Fibroblast of lung (primary cell): ENCODE results near the gene TNIP1. TPM values are rescaled to one million over a fixed set of nuclear protein-coding genes. Genes with fewer than 3 reads are reported as not detected.
A peak's percentile ranks its signal among the peaks of the same experiment; 100 is the strongest.

Experiments used
- DNase-seq, 2 donors: peaks; one replicate each; pipeline versions ENCODE4 v3.0.0 to v3.0.0-alpha.2; 2010; ENCODE audit warnings: low read depth in 2 of 2
- H2AFZ ChIP-seq: 2 replicates; pipeline ENCODE4 v1.5.1; 2012; ENCODE audit warnings: low read length, control low read depth, inconsistent platforms
- H3K27ac ChIP-seq: 2 replicates; pipeline ENCODE4 v1.5.1; 2011; ENCODE audit warnings: low read length, control low read depth; ENCODE audit not compliant: insufficient read depth
- H3K27me3 ChIP-seq: 2 replicates; pipeline ENCODE4 v1.5.1; 2011; ENCODE audit warnings: mild to moderate bottlenecking, low read length; ENCODE audit not compliant: control insufficient read depth, insufficient read depth
- H3K36me3 ChIP-seq: 2 replicates; pipeline ENCODE4 v1.5.1; 2011; ENCODE audit warnings: low read length; ENCODE audit not compliant: control insufficient read depth, insufficient read depth
- H3K4me1 ChIP-seq: 2 replicates; pipeline ENCODE4 v1.5.1; 2011; ENCODE audit warnings: low read length; ENCODE audit not compliant: control insufficient read depth, insufficient read depth; ENCODE audit errors: extremely low read depth
- H3K4me2 ChIP-seq: 2 replicates; pipeline ENCODE4 v1.5.1; 2011; ENCODE audit warnings: low read length, control low read depth; ENCODE audit not compliant: insufficient read depth; ENCODE audit errors: extremely low read depth
- H3K4me3 ChIP-seq, 4 experiments: fragments of 200-600 bp in 1 of 4; sonication (generic) in 1 of 4; replicated peaks in 1 of 4; 2 replicates each; pipeline ENCODE4 v1.5.1; 2011 to 2016; ENCODE audit warnings: low read length in 4 of 4, low read depth in 3 of 4, mild to moderate bottlenecking in 3 of 4, control low read depth in 2 of 4, inconsistent platforms in 1 of 4, mixed read lengths in 1 of 4; ENCODE audit not compliant: insufficient read depth in 1 of 4; ENCODE audit errors: control extremely low read depth in 1 of 4
- H3K79me2 ChIP-seq: 2 replicates; pipeline ENCODE4 v1.5.1; 2012; ENCODE audit warnings: mild to moderate bottlenecking, low read length, inconsistent platforms; ENCODE audit not compliant: control insufficient read depth, insufficient read depth
- H3K9ac ChIP-seq: 2 replicates; pipeline ENCODE4 v1.5.1; 2011; ENCODE audit warnings: mild to moderate bottlenecking, low read length, control low read depth; ENCODE audit not compliant: insufficient read depth
- H3K9me3 ChIP-seq: 2 replicates; pipeline ENCODE4 v1.5.1; 2012; ENCODE audit warnings: low read depth, low read length; ENCODE audit not compliant: control insufficient read depth, insufficient read depth
- H4K20me1 ChIP-seq: 2 replicates; pipeline ENCODE4 v1.5.1; 2011; ENCODE audit warnings: low read length; ENCODE audit not compliant: control insufficient read depth, insufficient read depth; ENCODE audit errors: extremely low read depth
- EZH2 ChIP-seq: IDR thresholded peaks from 2 replicates; pipeline ENCODE4 v1.5.1; 2012; ENCODE audit warnings: low read length, control low read depth, mild to moderate bottlenecking; ENCODE audit errors: missing control alignments
- polyA plus RNA-seq, 2 donors: library from polyadenylated mRNA; depleted of rRNA in 1 of 2; stranded (reverse) in 1 of 2; unstranded in 1 of 2; fragments of >200 nt; gene quantifications; 2 replicates each; pipeline ENCODE4 v1.2.1, GENCODE V29; 2011 to 2012; ENCODE audit warnings: missing spikeins in 1 of 2
- total RNA-seq: library from RNA; depleted of rRNA; stranded (reverse); fragments of >200 nt; gene quantifications from 2 replicates; pipeline ENCODE4 v1.2.1, GENCODE V29; 2014
- TF ChIP-seq, protein P1 (sequence below), 2 donors: IDR thresholded peaks in 1 of 2; conservative IDR thresholded peaks in 1 of 2; 1 replicate in 1 of 2; 2 replicates in 1 of 2; pipeline ENCODE4 v1.5.1; 2011 to 2012; ENCODE audit warnings: low read length in 2 of 2, control low read depth in 1 of 2, inconsistent platforms in 1 of 2, low read depth in 1 of 2, mild to moderate bottlenecking in 1 of 2

TNIP1 gene
- total and polyA plus RNA-seq, 2 donors (not counting 1 experiment from before 2014, with no cell fraction given) = 47.2 to 59.1 TPM

DNA sequence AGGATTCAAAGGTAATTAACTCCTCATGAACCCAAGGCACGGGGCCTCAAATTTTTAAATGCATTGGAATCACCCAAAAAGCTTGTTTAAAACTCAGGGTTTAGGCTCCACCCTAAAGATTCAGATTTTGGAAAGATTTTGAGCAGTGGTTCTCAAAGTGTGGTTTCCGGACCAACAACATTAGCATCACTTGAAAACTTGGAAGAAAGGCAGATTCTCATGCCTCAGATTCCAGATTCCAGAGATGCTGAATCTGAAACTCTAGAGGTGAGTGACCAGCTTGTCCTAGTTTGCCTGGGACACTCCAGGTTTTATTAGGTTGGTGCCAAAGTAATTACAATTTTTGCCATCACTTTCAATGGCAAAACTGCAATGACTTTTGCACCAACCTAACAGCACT is 24.7 kb upstream of the TNIP1 start:
- H3K27me3 ChIP-seq = no peaks in the 10 kb centered on the region
- H3K4me3 ChIP-seq = no peak overlapping the region
- H2AFZ ChIP-seq = no peak overlapping the region
- H3K36me3 ChIP-seq = peaks cover 46% of the 10 kb centered on the region
- H4K20me1 ChIP-seq = no peaks in the 10 kb centered on the region
- H3K27ac ChIP-seq = peak overlapping the region; percentile 44
- no peak overlapping the region for H3K9ac ChIP-seq
- no peak for DNase-seq
- H3K79me2 ChIP-seq = no peaks in the 10 kb centered on the region
- peaks cover 22% of the 10 kb centered on the region for H3K4me1 ChIP-seq
- H3K9me3 ChIP-seq = no peaks in the 10 kb centered on the region
- TF ChIP-seq EZH2 = no peak
- TF ChIP-seq, protein P1, sequence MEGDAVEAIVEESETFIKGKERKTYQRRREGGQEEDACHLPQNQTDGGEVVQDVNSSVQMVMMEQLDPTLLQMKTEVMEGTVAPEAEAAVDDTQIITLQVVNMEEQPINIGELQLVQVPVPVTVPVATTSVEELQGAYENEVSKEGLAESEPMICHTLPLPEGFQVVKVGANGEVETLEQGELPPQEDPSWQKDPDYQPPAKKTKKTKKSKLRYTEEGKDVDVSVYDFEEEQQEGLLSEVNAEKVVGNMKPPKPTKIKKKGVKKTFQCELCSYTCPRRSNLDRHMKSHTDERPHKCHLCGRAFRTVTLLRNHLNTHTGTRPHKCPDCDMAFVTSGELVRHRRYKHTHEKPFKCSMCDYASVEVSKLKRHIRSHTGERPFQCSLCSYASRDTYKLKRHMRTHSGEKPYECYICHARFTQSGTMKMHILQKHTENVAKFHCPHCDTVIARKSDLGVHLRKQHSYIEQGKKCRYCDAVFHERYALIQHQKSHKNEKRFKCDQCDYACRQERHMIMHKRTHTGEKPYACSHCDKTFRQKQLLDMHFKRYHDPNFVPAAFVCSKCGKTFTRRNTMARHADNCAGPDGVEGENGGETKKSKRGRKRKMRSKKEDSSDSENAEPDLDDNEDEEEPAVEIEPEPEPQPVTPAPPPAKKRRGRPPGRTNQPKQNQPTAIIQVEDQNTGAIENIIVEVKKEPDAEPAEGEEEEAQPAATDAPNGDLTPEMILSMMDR (conservative IDR thresholded peaks at IDR 0.05 in 1 of 2, IDR thresholded peaks at IDR 0.05 in 1 of 2; ENCODE audit: low read depth in 1 of 2, low read length in 2 of 2) = no peak
- H3K4me2 ChIP-seq = no peak overlapping the region

DNA sequence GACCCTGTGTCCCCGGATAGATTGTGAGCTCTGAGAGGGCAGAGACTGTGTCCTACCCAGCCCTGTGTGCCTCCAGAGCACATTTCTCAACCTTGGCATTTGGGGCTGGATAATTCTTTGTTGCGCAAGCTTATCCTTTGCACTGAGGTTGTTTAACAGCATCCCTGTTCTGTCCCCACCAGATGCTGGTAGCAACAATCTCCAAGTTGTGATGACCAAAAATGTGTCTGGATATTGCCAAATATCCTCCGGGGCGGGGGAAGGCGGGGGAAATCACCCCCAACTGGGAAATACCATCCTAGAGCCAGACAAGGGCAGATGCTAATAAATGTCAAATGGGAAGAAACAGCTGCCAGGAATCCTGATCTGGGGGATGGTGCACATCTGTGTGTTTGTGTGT is 24.0 kb upstream of the TNIP1 start:
- Histone ChIP-seq H3K4me2 (no peak overlapping the region), H3K27me3 (no peaks in the 10 kb centered on the region), H4K20me1 (no peaks in the 10 kb centered on the region), H3K9ac (no peak overlapping the region), H3K36me3 (peaks cover 44% of the 10 kb centered on the region), H3K4me1 (peaks cover 22% of the 10 kb centered on the region), H3K79me2 (no peaks in the 10 kb centered on the region), H3K27ac (peak overlapping the region; percentile 44), H2AFZ (no peak overlapping the region), H3K4me3 (no peak overlapping the region), H3K9me3 (no peaks in the 10 kb centered on the region)
- DNase-seq = peak in 1 of 2 donors; percentile 89
- TF ChIP-seq EZH2 = no peak
- TF ChIP-seq, protein P1 (conservative IDR thresholded peaks at IDR 0.05 in 1 of 2, IDR thresholded peaks at IDR 0.05 in 1 of 2; ENCODE audit: low read depth in 1 of 2, low read length in 2 of 2) = no peak

DNA sequence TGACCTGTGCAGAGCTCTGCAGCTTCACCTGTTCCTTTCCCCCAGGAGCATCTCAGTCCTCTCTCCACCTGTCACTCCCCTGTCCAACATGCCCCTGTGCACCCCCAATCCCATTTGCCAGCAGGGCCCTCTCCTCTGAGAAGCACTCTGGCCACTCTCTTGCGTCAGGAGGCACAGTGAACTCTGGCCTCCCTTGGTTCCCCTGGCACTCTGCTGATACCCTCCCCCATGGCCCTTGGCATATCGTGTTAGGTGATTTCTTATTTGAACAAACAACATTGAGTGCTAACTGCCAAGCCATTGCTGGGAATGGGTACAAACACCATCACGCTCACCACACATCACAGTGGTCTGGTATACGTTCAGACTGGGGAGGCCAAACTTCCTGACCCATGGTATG is 20.9 kb upstream of the TNIP1 start:
- peaks cover 23% of the 10 kb centered on the region for H3K36me3 ChIP-seq
- no peaks in the 10 kb centered on the region for H4K20me1 ChIP-seq
- no peaks in the 10 kb centered on the region for H3K79me2 ChIP-seq
- H3K4me3 ChIP-seq = no peak overlapping the region
- H3K9ac ChIP-seq = no peak overlapping the region
- H3K4me2 ChIP-seq = no peak overlapping the region
- no peak for TF ChIP-seq EZH2
- TF ChIP-seq, protein P1 (conservative IDR thresholded peaks at IDR 0.05 in 1 of 2, IDR thresholded peaks at IDR 0.05 in 1 of 2; ENCODE audit: low read depth in 1 of 2, low read length in 2 of 2) = no peak
- H3K9me3 ChIP-seq = no peaks in the 10 kb centered on the region
- H3K27me3 ChIP-seq = no peaks in the 10 kb centered on the region
- no peak overlapping the region for H2AFZ ChIP-seq
- DNase-seq = no peak
- H3K4me1 ChIP-seq = peaks cover 16% of the 10 kb centered on the region
- H3K27ac ChIP-seq = no peak overlapping the region
